Measurements from ENCODE around the gene RPTOR.

Gene RPTOR

DNA sequence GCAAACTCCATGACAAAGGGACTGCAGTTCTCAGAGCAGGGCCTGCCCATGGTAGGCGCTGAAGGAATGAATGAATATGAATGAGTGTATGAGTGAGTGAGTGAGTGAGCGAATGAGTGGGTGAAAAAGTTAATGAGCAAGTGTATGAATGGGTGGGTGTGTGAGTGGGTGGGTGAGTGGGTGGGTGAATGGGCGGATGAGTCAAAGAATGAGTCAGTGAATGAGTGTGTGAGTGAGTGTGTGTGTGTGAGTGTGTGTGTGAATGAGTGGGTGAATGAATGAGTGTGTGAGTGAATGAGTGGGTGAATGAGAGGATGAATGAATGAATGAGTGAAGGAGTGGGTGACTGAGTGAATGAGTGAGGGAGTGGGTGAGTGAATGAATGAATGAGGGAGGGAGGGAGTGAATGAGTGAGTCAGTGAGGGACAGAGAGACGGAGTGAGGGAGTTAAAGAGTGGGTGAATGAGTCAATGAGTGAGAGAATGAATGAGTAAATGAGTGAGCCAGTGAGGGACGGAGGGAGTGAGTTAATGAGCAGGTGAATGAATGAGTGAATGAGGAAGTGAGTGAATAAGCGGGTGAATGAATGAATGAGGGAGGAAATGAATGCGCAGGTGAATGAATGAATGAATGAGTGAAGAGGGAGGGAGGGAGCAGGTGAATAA lies 435.9 kb downstream of the RPTOR start:
- H3K4me1 Mint-ChIP-seq (ENCODE audit: low read depth): peaks cover 21% of the 10 kb centered on the region
- H3K27me3 Mint-ChIP-seq: peaks cover 43% of the 10 kb centered on the region
- no peaks in the 10 kb centered on the region for H3K9me3 Mint-ChIP-seq
- intact Hi-C loops (cut with micrococcal nuclease): loop anchor here (10.0 kb wide), 1 partner anchor 406 kb away; no protein-coding TSS in a partner anchor
- peak overlapping the region; percentile 18 for H3K27ac Mint-ChIP-seq
- peak overlapping the region; percentile 71 for H3K4me3 Mint-ChIP-seq
- H3K36me3 Mint-ChIP-seq (ENCODE audit: low read depth): no peaks in the 10 kb centered on the region

- Mint-ChIP-seq H3K36me3 (ENCODE audit: low read depth) (no peaks in the 10 kb centered on the region), H3K4me1 (ENCODE audit: low read depth) (peaks cover 26% of the 10 kb centered on the region), H3K4me3 (no peak overlapping the region), H3K27me3 (peaks cover 41% of the 10 kb centered on the region), H3K27ac (peak overlapping the region; percentile 18), H3K9me3 (no peaks in the 10 kb centered on the region)
- intact Hi-C loops (cut with micrococcal nuclease): loop anchor here (10.0 kb wide), 1 partner anchor 406 kb away; no protein-coding TSS in a partner anchor
Measured at GRCh38 chr17:80981062-80981902, 436.6 kb downstream of the RPTOR start.

DNA sequence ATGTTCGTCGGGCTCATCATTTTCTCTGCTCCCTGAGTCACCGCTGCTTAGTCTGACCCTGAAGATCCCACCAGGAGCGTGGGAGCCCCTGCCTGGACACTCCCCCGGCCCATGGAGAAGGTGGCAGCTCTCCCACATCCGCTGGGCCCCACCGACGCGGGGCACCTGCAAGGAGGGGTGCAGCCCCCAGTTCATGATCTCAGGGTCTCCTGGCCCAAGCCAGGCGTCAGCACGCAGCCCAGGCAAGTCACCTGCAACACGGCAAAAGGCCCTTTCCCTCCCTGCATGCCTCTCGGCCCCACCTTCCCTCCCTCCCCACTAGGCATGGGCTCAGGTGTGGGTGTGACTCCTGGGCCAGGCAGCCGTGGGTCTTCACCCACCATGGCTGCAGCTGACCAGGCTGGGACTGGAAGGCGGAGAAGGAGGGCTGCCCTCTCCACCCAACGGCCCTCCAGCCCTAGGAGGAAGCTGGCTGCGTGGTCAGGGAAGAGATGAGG lies 437.3 kb downstream of the RPTOR start:
- no peak overlapping the region for H3K27ac Mint-ChIP-seq
- no peaks in the 10 kb centered on the region for H3K9me3 Mint-ChIP-seq
- peaks cover 38% of the 10 kb centered on the region for H3K27me3 Mint-ChIP-seq
- no peak overlapping the region for H3K4me3 Mint-ChIP-seq
- H3K4me1 Mint-ChIP-seq (ENCODE audit: low read depth): peaks cover 33% of the 10 kb centered on the region
- H3K36me3 Mint-ChIP-seq (ENCODE audit: low read depth): no peaks in the 10 kb centered on the region
- intact Hi-C loops (cut with micrococcal nuclease): loop anchor here (2.0 to 10.0 kb wide), 2 partner anchors 407 to 555 kb away; no protein-coding TSS in a partner anchor

- no peak overlapping the region for H3K4me3 Mint-ChIP-seq
- intact Hi-C loops (cut with micrococcal nuclease): loop anchor here (2.0 to 10.0 kb wide), 2 partner anchors 408 to 556 kb away; no protein-coding TSS in a partner anchor
- no peaks in the 10 kb centered on the region for H3K9me3 Mint-ChIP-seq
- H3K36me3 Mint-ChIP-seq (ENCODE audit: low read depth): no peaks in the 10 kb centered on the region
- H3K27me3 Mint-ChIP-seq: peaks cover 38% of the 10 kb centered on the region
- H3K4me1 Mint-ChIP-seq (ENCODE audit: low read depth): peaks cover 38% of the 10 kb centered on the region
- no peak overlapping the region for H3K27ac Mint-ChIP-seq
Measured at GRCh38 chr17:80982426-80982974, 437.9 kb downstream of the RPTOR start.

DNA sequence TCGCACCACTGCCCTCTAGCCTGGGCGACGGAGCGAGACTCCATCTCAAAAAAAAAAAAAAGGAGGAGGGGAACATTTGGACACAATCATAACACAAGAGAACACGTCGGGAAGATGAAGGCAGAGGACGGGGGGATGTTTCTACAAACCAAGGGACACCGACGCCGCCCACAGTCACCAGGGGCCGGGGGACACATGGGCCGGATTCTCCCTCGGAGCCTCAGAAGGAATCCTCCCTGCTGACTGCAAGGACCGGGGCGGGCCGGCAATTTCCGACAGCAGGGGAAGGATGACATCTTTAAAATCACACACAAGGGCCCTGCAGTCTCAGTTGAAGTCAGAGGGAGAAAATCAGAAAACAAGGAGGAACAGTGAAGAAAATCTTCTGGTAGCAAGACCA lies 438.9 kb downstream of the RPTOR start:
- H3K27me3 Mint-ChIP-seq: peaks cover 41% of the 10 kb centered on the region
- no peak overlapping the region for H3K4me3 Mint-ChIP-seq
- intact Hi-C loops (cut with micrococcal nuclease): loop anchor here (2.0 to 10.0 kb wide), 2 partner anchors 409 to 557 kb away; no protein-coding TSS in a partner anchor
- no peaks in the 10 kb centered on the region for H3K9me3 Mint-ChIP-seq
- H3K27ac Mint-ChIP-seq: peak overlapping the region; percentile 18
- H3K4me1 Mint-ChIP-seq (ENCODE audit: low read depth): peaks cover 46% of the 10 kb centered on the region
- no peaks in the 10 kb centered on the region for H3K36me3 Mint-ChIP-seq (ENCODE audit: low read depth)

DNA sequence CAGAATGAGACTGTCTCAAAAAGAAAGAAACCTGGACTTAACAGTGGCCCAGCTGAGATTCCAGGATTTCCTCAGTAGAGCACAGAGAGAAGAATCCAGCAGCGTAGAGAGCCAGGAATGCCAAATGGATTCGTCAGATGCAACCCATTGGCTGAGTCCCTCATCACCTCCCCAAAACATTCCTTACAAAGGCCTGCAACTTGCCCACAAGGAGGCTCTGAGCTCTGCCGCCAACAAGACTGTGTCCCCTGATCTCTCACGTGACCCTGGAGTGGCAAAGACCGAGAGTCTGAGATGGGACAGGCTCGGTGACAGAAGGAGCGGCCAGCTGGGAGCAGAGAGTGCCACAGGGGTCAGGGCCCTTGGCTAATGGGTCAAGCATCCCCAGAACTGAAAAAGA lies 440.1 kb downstream of the RPTOR start:
- Mint-ChIP-seq H3K9me3 (no peaks in the 10 kb centered on the region), H3K36me3 (ENCODE audit: low read depth) (no peaks in the 10 kb centered on the region), H3K4me1 (ENCODE audit: low read depth) (peaks cover 55% of the 10 kb centered on the region), H3K4me3 (no peak overlapping the region), H3K27ac (no peak overlapping the region), H3K27me3 (peaks cover 44% of the 10 kb centered on the region)
- intact Hi-C loops (cut with micrococcal nuclease): loop anchor here (10.0 kb wide), 1 partner anchor 410 kb away; no protein-coding TSS in a partner anchor

DNA sequence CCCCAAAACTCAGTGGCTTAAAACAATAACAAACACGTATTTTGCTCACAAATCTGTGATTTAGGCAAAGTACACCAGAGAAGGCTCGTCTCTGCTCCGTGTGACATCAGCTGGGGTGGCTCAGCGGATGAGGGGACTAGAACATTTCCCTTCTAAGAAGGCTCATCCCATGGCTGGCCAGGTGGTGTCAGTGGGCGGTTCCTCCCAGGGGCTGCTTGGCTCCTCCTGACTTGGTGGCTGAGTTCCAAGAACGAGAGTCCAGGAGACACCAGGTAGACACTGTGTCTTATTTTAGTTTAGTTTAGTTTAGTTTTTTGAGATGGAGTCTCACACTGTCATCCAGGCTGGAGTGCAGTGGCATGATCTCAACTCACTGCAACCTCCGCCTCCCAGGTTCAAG lies 441.4 kb downstream of the RPTOR start:
- no peaks in the 10 kb centered on the region for H3K9me3 Mint-ChIP-seq
- peaks cover 45% of the 10 kb centered on the region for H3K27me3 Mint-ChIP-seq
- H3K27ac Mint-ChIP-seq: peak overlapping the region; percentile 87
- H3K36me3 Mint-ChIP-seq (ENCODE audit: low read depth): no peaks in the 10 kb centered on the region
- peaks cover 48% of the 10 kb centered on the region for H3K4me1 Mint-ChIP-seq (ENCODE audit: low read depth)
- intact Hi-C loops (cut with micrococcal nuclease): loop anchor here (10.0 kb wide), 1 partner anchor 411 kb away; no protein-coding TSS in a partner anchor
- H3K4me3 Mint-ChIP-seq: no peak overlapping the region

DNA sequence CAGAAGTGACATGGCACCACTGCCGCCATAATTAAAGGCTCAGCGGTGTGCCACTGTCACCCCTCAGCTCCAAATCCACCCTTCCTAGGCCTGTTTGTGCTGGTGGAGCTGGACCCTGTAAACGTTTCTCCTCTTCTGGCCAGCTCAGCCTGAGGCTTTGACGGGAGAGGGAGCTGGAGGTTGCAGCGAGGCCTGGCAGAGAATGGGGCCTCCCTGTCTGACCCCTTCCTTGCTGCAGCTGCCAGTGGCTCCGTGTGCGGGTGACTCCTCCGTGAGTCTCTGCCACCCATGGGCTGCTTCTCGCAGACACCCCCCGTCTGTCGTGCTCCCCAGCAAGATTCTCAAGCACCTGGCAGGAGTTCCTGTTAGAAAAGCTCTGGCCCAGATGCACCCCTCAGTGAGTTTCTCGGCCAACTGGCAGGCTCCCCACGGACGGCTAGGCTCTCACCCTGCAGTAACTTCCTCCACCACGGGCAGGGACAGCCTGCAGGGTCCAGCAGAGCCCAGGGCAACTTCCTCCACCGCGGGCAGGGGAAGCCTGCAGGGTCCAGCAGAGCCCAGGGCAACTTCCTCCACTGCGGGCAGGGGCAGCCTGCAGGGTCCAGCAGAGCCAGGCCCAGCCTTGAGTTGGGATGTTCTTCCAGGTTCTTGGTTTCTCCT lies 442.3 kb downstream of the RPTOR start:
- H3K27ac Mint-ChIP-seq: peak overlapping the region; percentile 87
- intact Hi-C loops (cut with micrococcal nuclease): loop anchor here (10.0 kb wide), 1 partner anchor 412 kb away; no protein-coding TSS in a partner anchor
- H3K36me3 Mint-ChIP-seq (ENCODE audit: low read depth): no peaks in the 10 kb centered on the region
- H3K4me1 Mint-ChIP-seq (ENCODE audit: low read depth): peaks cover 41% of the 10 kb centered on the region
- H3K27me3 Mint-ChIP-seq: peaks cover 39% of the 10 kb centered on the region
- peak overlapping the region; percentile 41 for H3K4me3 Mint-ChIP-seq
- no peaks in the 10 kb centered on the region for H3K9me3 Mint-ChIP-seq

DNA sequence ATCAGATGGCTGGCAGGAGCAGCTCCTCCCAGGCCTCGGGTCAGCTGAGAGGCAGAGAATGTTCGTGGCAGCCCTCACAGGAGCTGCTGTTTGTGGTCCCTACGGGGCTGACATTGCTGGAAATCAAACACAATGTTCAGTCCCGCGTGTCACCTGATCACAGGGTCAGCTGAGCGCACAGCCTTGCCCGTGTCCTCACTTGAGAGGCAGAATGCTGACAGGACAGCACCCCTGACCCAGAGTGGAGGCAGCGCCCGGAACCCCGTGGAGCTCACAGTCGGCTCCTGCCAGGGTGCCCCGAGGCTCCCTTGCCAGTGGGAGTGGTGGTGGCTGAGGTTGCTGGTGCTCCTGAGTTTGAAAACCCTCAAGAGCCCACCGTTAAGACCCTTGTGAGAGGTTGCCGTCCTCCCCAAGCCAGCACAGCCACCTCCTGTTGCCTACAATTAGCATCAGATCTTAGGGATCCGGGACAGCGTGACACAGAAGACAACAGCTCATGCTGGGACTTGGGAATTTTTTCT lies 443.4 kb downstream of the RPTOR start:
- Mint-ChIP-seq H3K4me1 (ENCODE audit: low read depth) (peaks cover 43% of the 10 kb centered on the region), H3K27ac (peak overlapping the region; percentile 87), H3K27me3 (peaks cover 30% of the 10 kb centered on the region), H3K9me3 (no peaks in the 10 kb centered on the region), H3K36me3 (ENCODE audit: low read depth) (no peaks in the 10 kb centered on the region), H3K4me3 (no peak overlapping the region)
- intact Hi-C loops (cut with micrococcal nuclease): loop anchor here (10.0 kb wide), 1 partner anchor 413 kb away; no protein-coding TSS in a partner anchor

- Mint-ChIP-seq H3K27ac (no peak overlapping the region), H3K9me3 (no peaks in the 10 kb centered on the region), H3K27me3 (peaks cover 23% of the 10 kb centered on the region), H3K4me3 (no peak overlapping the region), H3K36me3 (ENCODE audit: low read depth) (peaks cover 13% of the 10 kb centered on the region), H3K4me1 (ENCODE audit: low read depth) (peaks cover 55% of the 10 kb centered on the region)
- intact Hi-C loops (cut with micrococcal nuclease): loop anchor here (10.0 kb wide), 1 partner anchor 415 kb away; no protein-coding TSS in a partner anchor
Measured at GRCh38 chr17:80989586-80989913, 444.9 kb downstream of the RPTOR start.

GRCh38 chr17:80990921-80991644 lies 446.4 kb downstream of the RPTOR start:
- Mint-ChIP-seq H3K27ac (no peak overlapping the region), H3K9me3 (no peaks in the 10 kb centered on the region), H3K27me3 (peaks cover 23% of the 10 kb centered on the region), H3K4me1 (ENCODE audit: low read depth) (peaks cover 52% of the 10 kb centered on the region), H3K4me3 (peak overlapping the region; percentile 70), H3K36me3 (ENCODE audit: low read depth) (peaks cover 28% of the 10 kb centered on the region)
- intact Hi-C loops (cut with micrococcal nuclease): loop anchor here (5.0 kb wide), 1 partner anchor 41 kb away; no protein-coding TSS in a partner anchor

DNA sequence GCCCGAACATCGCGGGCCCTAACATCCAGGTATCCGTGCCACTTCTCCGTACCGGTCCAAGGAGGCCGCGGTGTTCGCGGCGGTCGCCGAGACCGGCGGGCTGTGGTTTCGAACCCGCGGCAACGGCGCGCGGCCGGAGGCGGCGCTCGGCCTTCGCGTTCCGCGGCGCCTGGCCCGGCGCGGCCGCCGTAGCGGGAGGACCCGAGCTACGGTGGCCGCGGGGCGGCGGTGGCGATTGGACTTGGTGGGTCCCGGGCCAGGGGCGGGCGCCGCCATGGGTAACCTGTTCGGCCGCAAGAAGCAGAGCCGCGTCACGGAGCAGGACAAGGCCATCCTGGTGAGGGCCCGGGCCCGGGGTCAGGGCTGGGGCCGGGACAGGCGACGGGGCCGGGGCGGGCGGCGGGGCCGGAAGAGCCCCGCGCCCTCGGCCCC lies 447.0 kb downstream of the RPTOR start, which contains the start of gene CHMP6:
CHMP6 (plus strand) TSS at position 197 of the 432 bp plus-strand sequence; CDS start at position 275, 78 bp downstream.
- Mint-ChIP-seq H3K27me3 (peaks cover 23% of the 10 kb centered on the region), H3K36me3 (ENCODE audit: low read depth) (peaks cover 34% of the 10 kb centered on the region), H3K4me3 (peak within 1 kb of the TSS; percentile 73), H3K4me1 (ENCODE audit: low read depth) (peaks cover 46% of the 10 kb centered on the region), H3K9me3 (no peaks in the 10 kb centered on the region), H3K27ac (no peak within 1 kb of the TSS)
- intact Hi-C loops (cut with micrococcal nuclease): loop anchor here (5.0 kb wide), 1 partner anchor 41 kb away; no protein-coding TSS in a partner anchor
